ENCODE data around the gene IFT25.
A peak's percentile ranks its signal among the peaks of the same experiment; 100 is the strongest.

The IFT25 gene

DNA sequence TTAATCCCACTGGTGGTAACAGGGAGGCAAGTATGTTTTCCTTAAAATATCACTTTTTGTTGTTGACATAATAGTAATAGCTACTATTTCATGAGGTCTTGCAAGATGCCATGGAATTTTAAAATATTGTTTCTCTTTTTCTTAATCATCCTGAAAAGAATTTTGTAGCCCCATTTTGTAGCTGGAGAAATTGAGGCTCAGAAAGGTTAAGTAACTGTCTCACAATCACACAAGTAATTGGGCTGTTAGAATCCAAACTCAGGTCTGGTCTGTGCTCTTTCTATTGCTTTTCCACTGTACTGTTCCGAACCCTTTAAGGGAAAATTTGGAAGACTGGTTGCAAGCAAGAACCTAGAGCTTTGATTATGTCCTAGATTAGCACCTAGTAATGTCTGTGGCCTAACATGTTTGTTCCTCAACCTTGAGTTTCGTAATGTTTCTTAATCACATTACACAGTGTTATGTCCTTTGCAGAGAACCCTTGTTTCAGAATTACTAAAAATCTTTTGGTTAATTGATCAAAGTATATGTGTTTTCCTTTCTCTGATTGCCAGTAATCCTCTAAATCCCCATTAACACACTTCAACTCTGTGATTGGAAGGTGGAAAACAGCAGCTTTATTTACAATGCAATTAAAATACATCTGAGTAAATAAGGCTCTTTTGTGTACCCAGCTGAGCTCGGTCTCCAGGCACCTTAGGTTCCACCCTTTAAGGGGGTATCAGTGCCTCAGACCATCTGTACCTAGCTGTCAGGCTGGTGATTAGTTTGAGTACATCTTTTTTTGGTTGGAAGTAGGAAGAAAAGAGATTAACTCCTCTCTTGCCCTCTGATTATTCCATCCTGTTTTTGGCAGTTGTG lies 11.0 kb upstream of the IFT25 start:
- DNase-seq: no peak

- DNase-seq: no peak
Measured at GRCh38 chr1:53954128-53954527, 8.6 kb upstream of the IFT25 start.

GRCh38 chr1:53951697-53952096 lies 6.2 kb upstream of the IFT25 start:
- no peak for DNase-seq

DNA sequence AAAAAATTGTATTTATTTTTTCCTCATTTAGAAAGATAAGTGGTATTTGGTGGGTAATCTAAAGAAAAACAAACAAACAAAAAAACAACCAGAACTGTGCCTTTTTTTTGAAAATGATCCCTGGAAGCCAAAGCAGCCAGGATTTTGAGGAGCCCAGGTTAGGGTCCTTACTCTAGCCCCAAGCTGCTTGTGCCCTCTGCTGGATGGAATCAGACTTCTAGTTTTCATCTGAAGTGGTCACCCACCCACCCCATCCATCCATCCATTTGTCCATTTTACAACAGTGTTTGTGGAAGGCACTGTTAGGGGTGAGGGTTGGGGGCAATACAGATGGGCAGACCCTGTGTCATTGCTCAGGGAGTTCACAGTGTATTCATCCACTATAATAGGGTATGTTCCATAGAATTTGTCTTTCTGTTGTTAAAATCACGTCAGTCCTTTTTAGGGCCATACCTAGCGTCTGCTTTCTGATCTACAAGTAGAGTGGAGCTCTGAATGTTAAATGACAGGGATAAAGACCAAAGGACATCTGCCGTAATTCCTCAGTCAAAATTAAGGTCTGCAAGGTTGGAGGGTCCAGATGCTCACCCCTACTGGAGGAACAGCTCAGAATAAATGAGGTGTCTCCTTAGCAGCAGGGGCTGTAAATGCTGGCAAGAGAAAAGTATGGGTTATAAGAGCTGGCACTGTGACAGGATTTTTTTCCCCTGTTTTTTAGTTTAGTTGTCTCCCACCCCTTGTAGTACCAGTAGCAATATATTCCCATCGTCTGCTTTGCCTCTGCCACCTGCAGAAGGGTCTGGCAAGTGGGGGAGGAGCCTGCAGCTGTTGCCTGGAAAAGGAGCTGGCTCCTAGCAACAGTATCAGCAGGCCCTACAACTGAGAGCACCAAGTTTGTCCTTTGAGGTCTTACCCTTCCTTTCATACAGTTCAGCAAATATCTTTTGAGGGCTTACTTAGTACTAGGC lies 3.8 kb upstream of the IFT25 start:
- DNase-seq: peak; percentile 36

GRCh38 chr1:53948291-53948690 lies 2.8 kb upstream of the IFT25 start:
- DNase-seq: no peak

DNA sequence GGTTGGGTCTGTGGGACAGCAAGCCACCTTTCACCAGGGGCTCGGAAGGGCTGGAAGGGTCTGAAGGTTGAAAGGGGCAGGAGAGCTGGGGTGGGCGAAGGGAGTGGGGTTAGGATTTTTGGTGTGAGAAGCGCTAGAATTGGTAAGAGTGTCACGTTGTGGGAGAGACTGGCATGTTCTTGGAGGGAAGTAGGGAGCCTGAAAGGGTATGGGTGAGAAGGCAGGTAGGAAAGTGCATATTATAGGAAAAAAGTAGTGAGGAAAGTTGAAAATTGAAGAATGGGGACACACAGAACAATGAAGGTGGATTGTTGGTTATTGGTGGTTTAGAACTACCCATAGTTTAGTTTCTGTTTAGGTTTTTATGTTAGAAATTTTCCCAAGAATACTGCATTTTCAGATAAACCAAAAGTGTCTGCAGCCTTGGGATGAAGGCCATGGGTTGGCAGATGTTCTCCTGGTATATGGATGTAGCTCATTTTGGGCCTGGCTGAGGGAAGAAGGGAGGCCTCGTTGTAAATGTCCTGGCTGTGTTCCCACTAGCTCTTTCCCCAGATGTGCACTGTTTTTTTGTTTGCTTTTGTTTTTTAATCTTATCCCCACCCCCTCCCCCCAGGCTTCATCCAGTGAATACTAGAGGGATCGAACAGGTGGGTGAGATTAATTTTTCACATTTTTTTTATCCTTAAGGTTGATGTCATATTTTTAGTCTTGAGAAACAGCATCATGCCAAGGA lies 1.8 kb upstream of the IFT25 start:
- DNase-seq: peak; percentile 41

GRCh38 chr1:53946252-53947171 lies 1.0 kb upstream of the IFT25 start, which contains the start of gene LRRC42:
Gene LRRC42, plus strand, starts transcription at chr1:53946350. Its CDS starts 5,650 bp downstream, at chr1:53952000.
- no peak for DNase-seq

GRCh38 chr1:53945183-53945432 lies 391 bp downstream of the IFT25 start:
- no peak for DNase-seq

DNA sequence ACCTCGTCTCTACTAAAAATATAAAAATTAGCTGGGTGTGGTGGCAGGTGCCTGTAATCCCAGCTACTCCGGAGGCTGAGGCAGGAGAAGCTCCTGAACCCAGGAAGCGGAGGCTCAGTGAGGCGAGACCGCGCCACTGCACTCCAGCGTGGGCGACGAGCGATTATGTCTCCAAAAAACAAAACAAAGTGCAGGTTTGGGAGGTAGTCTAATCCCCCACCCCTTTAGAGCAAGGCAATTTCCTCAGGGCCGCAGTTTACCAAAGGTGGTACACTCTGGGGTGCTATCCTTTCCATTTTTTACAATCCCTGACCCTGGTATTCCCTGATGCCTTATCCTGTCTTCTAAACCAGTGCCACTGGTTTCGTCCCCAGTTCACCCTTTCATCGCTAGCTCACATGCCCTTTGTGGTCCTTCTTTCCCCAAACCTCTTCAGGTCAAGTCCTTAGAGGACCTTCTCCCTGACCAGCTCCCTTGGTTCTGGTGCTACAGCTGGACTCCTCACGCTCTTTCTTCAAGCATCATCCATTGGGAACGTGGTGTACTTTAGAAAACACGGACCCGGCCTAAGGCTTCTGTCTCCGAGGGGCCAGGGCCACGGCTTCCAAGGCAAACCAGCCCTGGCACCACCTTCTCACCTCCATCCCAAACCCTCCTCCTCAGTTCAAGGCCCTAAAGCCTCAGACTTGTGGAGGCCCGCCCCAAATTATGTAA lies 873 bp downstream of the IFT25 start:
- DNase-seq: peak; percentile 29

GRCh38 chr1:53943490-53944043 lies 1.9 kb downstream of the IFT25 start:
- DNase-seq: no peak

DNA sequence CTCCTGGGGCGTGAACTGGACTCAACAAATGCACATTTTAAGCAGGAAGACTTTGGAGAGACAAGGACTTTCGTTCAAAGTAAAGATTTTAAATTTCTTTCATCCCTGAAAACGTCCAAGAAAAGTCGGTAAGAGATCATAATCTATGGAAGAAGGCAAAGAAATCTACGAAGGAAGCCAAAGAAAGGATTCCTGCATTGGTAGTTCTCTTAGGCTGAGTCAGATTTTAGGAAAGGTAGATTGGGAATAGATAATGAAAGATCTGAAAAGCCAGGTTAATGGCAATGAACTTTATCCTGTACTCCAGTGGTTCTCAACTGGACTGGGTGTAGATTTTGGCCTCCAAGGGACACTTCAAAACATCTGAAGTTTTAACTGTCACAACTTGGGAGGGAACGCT lies 2.4 kb downstream of the IFT25 start:
- DNase-seq: no peak

GRCh38 chr1:53942127-53942957 lies 3.2 kb downstream of the IFT25 start:
- DNase-seq: no peak

DNA sequence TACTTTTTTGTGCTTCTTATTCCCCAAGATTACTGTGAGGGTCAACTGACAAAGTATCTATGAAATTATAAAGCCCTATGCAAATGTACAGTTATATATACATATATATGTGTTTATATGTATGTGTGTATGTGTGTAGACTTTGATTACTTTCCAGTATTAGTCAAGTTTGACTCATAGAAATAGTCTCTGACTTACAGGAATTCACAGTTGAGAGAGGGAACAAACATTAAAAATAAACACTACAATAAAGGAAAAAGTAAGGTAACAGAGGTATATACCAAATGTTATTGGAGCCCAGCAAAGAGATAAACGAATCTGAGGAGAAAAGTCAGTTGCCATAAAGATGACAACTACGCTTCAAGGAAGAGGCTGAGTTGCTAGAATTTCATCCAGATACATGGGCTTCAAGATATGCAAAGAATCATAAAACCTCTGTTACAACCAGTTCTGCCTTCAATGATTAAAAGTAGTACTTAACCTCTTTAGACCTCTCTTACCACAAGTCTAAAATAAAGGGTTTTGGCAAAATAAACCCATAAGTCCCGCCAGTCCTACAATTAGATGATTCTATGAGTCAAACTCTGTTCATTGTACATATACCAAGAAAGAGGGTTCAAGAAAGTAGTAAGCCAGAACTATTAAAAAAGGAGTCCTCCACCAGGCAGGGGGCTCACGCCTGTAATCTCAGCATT lies 7.2 kb downstream of the IFT25 start:
- no peak for DNase-seq

DNA sequence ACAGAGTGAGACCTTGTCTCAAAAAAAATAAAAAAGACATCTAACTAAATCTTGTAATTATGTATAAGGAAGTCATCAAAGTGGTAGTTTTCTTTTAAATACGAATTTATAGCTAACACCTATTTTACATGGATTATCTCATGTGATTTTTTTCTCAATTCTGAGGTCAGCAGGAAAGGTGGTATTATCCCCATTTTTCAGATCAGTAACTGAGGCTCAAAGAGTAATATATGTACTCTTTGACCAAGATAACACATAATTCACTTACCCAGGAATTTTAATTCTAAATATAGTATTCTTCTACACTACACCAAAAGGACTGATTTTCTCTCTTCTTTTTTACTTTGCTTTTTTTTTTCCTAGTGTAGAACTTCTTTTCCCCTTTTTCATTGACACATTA lies 9.1 kb downstream of the IFT25 start:
- no peak for DNase-seq

- DNase-seq: no peak
Measured at GRCh38 chr1:53934170-53934765, 11.2 kb downstream of the IFT25 start.

DNA sequence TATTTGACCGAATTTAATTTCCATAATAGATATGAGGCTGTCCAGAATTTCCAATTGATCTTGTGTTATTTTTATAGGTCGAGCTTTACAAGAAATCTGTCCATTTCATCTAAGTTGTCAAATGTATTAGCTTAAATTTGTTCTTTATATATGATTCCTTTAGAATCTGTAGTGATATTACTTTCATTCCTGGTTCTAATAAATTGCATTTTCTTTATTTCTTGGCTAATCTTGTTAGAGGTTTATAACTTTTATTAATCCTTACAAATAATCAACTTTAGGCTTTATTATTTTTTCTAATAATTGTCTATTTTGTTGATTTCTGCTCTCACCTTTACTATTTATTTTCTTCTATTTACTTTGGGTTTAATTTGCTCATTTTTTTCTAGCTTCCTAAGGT lies 14.0 kb downstream of the IFT25 start:
- no peak for DNase-seq

DNA sequence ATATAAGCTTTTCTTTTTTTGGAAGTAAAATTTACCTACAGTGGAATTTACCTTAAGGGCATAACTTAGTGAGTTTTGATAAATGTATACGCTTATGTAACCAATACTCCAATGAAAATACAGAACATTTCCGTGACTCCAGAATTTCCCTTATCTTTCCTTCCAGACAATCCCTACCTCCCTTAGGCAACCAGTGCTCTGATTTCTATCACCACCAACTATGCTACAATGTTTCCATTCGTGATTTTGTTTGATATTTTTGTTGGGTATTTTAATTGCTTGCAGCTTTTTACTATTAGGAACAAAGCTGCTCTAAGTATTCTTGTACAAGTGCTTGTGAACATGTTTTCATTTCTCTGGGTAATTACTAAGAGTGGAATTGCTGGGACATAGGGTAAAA lies 14.6 kb downstream of the IFT25 start:
- no peak for DNase-seq

GRCh38 chr1:53929246-53929960 lies 16.1 kb downstream of the IFT25 start:
- no peak for DNase-seq

Measured in right hindlimb (tissue), 1 donor.